HG02610 (cell line): ENCODE data around the gene IFNGR2.

Source experiments
- ATAC-seq: cut with Tn5 transposase; IDR thresholded peaks from one replicate; pipeline ENCODE4 v1.9.1; 2021; ENCODE audit warnings: mild to moderate bottlenecking, moderate library complexity; ENCODE audit not compliant: unreplicated experiment

The IFNGR2 gene

DNA sequence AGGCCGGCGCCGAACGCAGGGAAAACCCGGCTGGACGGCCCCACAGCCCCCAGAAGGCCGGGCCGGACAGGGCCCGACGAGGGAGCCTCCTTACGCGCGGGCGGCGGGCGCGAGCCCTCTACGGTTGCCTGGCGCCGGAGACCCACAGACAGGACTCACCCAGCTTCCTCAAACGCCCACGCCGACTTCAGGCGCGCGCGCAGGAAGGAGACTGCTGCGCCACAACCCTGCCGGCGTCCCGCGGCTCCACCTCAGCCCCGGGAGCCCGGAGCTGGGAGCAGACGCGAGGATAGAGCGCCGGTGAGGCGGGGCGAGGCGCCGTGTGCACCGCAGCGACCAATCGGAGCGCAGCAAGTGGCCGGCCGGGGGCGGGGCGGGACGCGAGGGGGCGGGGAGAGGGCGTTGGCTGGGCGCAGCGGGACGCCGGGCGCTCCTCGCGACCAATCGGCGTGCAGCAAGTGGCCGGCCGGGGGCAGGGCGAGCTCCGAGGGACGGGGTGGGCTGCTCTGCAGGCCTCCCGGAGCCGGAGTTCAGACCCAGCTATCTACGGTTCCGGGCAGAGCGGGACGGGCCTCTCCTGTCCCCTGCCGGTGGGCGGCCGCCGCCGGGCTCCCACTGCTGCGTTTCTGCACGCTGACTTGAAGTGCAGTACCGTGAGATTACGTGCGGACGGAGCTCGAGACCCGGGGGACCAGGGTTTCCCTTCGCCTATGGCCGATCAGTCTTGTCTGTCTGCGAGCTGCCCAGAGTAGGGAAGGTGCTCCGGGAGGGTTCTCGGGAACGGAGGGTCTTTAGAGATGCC lies 76.7 kb downstream of the IFNGR2 start, which contains the start of gene TMEM50B:
Gene TMEM50B (minus strand): TSS at position 296 of the 802 bp plus-strand sequence. CDS start 11,089 bp downstream, outside the sequence.
- peak; percentile 92 for ATAC-seq

DNA sequence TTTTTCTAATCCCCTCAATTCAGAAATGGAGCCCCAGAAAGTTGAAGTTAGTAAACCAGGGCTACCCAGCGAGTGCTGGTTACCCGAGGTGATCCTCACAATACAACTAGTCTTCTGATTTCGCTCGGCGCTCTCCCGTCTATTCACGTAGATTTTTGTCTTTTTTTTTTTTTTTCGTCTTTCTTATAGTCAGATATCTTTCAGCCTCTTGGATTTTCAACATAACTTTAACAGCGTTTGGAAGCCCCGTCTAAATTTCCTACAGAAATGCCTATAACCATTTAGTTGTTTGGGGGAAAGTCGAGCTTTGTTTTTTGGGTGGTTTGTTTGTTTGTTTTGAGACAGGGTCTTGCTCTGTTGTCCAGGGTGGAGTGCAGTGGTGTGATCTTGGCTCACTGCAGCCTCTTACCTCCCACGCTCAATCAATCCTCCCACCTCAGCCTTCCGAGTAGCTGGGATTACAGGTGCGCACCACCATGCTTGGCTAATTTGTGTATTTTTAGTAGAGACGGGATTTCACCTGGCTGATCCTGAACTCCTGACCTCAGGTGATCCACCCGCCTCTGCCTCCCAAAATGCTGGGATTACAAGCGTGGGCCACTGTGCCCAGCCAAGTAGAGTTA lies 77.4 kb downstream of the IFNGR2 start:
- no peak for ATAC-seq

DNA sequence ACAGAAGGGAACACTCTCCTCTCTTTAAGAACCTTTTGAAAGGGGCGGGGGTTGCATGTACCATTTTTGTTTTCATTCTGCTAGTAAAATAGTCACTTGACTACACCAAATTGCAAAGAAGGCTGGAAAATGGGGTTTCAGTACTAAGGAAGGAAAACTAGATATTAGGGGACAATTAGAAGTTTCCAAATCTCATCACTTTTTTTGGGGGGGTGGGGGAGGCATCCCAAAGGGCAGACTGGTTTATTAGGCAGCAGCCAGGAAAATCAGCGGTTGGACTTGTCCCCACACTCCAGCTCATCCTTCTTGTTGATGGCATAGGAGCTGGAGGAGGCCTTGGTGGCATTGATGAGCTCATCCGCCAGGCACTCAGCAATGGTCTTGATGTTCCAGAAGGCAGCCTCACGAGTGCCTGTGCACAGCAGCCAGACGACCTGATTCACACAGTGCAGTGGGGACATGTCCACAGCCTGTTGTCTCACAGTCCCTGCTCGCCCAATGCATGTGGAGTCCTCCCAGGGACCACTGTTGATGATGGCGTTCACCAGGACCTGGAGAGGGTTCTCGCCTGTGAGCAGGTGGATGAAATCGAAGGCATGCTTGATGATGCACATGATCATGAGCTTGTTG lies 78.2 kb downstream of the IFNGR2 start:
- ATAC-seq = no peak
